HG03135 (cell line): ENCODE measurements around the gene SENP7.
"Not testable (repeated sequence)": the region's sequence is repeated elsewhere in the genome, so short reads cannot be mapped to it uniquely, and the experiment has no call there.

ENCODE experiments used
- ATAC-seq: cut with Tn5 transposase; IDR thresholded peaks from one replicate; pipeline ENCODE4 v1.9.1; 2021; ENCODE audit warnings: mild to moderate bottlenecking, moderate library complexity; ENCODE audit not compliant: unreplicated experiment

SENP7 gene

GRCh38 chr3:101464235-101464634 is 48.8 kb downstream of the SENP7 start:
- no peak for ATAC-seq

GRCh38 chr3:101461451-101461850 is 51.6 kb downstream of the SENP7 start:
- no peak for ATAC-seq

- ATAC-seq, result no peak
Observed at GRCh38 chr3:101458387-101458786, 54.6 kb downstream of the SENP7 start.

DNA sequence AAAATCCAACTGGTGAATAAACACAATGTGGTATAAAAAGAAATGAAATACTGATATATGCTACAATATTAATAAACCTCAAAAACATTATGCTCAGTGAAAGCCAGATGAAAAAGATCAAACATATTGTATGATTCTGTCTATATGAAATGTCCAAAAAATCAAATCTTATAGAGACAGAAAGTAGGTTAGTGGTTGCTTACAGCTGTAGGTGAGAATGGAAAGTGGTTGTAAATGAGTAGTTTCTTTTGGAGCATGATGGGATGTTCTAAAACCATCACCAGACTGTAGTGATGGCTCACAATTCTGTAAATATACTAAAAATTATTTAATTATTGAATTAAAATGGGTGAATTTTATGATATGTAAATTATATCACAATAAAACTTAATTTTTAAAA is 58.4 kb downstream of the SENP7 start:
- ATAC-seq, result no peak

- no peak for ATAC-seq
Observed at GRCh38 chr3:101453961-101454360, 59.1 kb downstream of the SENP7 start.

- not testable (repeated sequence) for ATAC-seq
Observed at GRCh38 chr3:101438641-101439040, 74.4 kb downstream of the SENP7 start.

GRCh38 chr3:101433652-101434051 is 79.4 kb downstream of the SENP7 start:
- no peak for ATAC-seq

- no peak for ATAC-seq
Observed at GRCh38 chr3:101423984-101424888, 88.8 kb downstream of the SENP7 start.

GRCh38 chr3:101418851-101419250 is 94.2 kb downstream of the SENP7 start:
- ATAC-seq, result no peak

GRCh38 chr3:101414121-101414520 is 98.9 kb downstream of the SENP7 start:
- no peak for ATAC-seq

GRCh38 chr3:101413656-101414055 is 99.4 kb downstream of the SENP7 start:
- no peak for ATAC-seq

- ATAC-seq, result no peak
Observed at GRCh38 chr3:101391413-101391950, 121.5 kb downstream of the SENP7 start.

- no peak for ATAC-seq
Observed at GRCh38 chr3:101388706-101389105, 124.3 kb downstream of the SENP7 start.

DNA sequence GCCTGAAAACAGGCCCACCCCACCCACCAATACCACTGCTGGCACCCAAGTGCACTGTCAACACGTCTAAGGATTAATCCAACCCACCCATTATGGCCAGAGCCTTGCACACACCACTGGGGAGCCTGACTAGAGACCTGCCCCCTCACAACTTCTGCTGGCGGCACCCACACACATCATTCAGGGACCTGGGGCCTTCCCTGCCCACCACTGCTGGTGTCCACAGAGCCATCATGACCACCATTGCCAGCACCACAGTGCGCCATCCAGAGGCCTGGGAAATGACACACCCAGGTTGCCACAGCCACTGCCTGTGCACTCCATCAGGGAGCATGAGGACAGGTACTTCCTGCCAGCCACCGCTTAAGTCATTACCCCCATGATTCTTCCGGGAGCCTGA is 125.7 kb downstream of the SENP7 start:
- no peak for ATAC-seq

- no peak for ATAC-seq
Observed at GRCh38 chr3:101384426-101384825, 128.6 kb downstream of the SENP7 start.

DNA sequence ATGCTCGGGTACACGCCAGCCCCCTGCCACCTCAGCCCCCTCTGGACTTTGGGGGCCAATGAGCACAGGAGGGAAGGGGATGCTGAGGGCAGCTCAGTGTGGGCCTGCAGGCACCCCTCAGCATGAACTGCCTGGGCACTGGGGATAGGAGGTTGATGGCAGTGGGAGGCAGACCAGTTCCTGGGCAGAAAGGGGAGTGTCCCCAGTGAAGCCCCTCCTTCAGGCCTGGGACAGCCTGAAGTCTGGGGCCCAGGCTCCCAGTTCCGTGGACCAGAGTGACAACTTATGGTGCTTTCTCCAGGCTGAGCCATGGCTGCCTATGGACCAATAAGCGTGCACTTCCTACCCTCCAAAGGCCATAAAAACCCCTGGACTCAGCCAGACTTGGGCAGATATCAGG is 129.4 kb downstream of the SENP7 start:
- ATAC-seq, result no peak

DNA sequence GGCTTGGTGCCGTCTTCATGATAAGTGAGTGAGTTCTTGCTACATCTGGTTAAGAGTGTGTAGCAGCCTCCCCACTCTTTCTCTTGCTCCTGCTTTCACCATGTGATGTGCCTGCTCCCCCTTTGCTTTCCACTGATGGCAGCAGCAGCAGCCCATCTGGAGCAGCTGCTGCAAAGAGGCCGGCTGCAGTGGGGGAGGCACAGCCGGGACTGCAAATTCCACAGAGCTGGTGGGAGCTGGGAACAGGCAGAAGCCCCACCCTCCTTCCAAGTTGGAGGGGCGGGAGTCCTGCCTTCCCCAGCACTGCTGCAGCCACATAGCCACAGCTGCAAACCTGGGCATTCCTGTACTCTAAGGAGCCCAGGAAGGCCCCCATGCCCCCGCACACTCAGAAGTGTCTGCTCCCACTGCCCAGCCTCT is 129.8 kb downstream of the SENP7 start:
- ATAC-seq, result no peak

GRCh38 chr3:101381809-101382208 is 131.2 kb downstream of the SENP7 start:
- ATAC-seq, result no peak

DNA sequence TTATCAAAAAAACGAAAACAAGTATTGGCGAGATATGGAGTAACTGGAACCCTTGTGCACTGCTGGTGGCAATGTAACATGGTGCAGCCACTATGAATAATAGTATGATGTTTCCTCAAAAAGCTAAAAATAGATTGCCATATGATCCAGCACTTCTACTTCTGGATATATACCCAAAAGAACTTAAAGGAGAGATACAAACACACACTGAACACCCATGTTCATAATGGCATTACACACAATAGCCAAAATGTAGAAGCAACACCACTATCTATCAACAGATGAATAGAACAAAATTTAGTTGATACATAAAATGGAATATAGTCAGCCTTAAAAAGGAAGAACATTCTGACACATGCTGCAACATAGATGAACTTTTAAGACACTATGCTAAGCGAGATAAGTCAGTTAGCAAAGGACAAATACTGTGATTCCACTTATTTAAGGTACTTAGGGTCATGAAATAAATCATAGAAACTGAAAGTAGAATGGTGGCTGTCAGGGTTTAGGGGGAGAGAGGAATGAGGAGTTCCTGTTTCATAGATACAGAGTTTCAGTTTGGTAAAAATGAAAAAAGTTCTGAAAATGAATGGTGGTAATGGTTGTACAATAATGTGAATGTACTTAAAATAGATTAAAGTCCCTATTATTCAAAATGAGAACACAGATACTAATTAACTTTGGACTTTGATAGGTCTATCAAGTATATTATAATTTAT is 133.2 kb downstream of the SENP7 start:
- ATAC-seq, result peak; percentile 95

- no peak for ATAC-seq
Observed at GRCh38 chr3:101377796-101378195, 135.2 kb downstream of the SENP7 start.

DNA sequence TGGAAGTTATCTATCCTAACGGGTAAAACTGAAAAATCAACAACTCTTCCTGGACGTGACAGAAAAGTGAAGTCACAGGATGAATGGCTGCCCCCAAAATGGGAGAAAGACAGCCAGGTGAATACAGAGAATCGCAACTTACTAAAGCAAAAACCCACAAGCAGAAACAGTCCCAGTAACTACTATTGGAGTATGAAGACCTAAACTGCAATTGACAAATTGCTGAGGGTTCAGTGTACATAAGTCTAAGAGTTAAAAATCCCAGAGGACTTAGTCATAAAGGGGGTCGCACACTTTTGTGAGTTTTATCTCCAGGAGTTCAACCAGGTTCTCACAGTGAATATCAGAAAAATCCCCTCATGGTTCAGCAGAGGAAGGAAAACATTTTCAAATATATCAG is 135.8 kb downstream of the SENP7 start:
- no peak for ATAC-seq

DNA sequence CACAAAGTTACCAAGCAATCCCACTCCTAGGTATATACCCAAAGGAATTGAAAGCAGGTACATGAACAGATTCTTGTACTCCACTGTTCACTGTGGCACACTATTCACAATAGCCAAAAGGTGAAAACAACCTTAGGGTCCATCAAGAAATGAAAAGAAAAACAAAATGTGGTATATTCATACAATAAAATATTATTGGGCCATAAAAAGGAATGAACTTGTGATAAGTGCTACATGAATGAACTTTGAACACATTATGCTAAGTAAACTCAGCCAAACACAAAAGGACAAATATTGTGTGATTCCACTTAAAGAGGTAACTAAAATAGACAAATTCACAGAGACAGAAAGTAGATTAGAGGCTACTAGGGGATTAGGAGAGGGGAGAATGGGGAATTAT is 137.4 kb downstream of the SENP7 start:
- no peak for ATAC-seq
